Panc1 (cell line): ENCODE measurements around the gene RBMS3.

Experiments
- CTCF ChIP-seq: fragments of 450-650 bp; IDR thresholded peaks from 2 replicates; pipeline ENCODE4 v1.5.1; 2017; ENCODE audit warnings: mild to moderate bottlenecking
- POLR2AphosphoS5 ChIP-seq: IDR thresholded peaks from 2 replicates; pipeline ENCODE4 v1.6.1; 2012; ENCODE audit warnings: mild to moderate bottlenecking, low read depth, low read length, moderate library complexity
- REST ChIP-seq, 2 experiments: IDR thresholded peaks; 2 replicates each; pipeline ENCODE4 v1.6.1; 2011 to 2012; ENCODE audit warnings: low read depth in 2 of 2, control low read depth in 1 of 2, low read length in 1 of 2, mild to moderate bottlenecking in 1 of 2, moderate library complexity in 1 of 2; ENCODE audit not compliant: insufficient read depth in 1 of 2
- SIN3A ChIP-seq: IDR thresholded peaks from 2 replicates; pipeline ENCODE4 v1.6.1; 2012; ENCODE audit warnings: low read depth, mild to moderate bottlenecking, low read length, moderate library complexity, borderline replicate concordance; ENCODE audit not compliant: insufficient read depth
- TCF7L2 ChIP-seq: IDR thresholded peaks from 2 replicates; pipeline ENCODE4 v1.6.1; 2011; ENCODE audit warnings: mild to moderate bottlenecking, low read depth, low read length, inconsistent platforms

GRCh38 chr3:29614954-29615353 lies 334.1 kb downstream of the RBMS3 start:
- TF ChIP-seq POLR2AphosphoS5 (no peak), TCF7L2 (no peak), CTCF (no peak), REST (IDR thresholded peaks at IDR 0.05; ENCODE audit: insufficient read depth in 1 of 2, low read depth in 2 of 2, low read length in 1 of 2) (no peak), SIN3A (no peak)
